OCI-LY1 (cell line): Measurements from ENCODE around the gene CLEC20A.

Experiments used
- EZH2 ChIP-seq: fragments of 200-600 bp; sonication (generic), shearing (Covaris generic); IDR thresholded peaks from 2 replicates; pipeline ENCODE4 v1.8.0; 2017; ENCODE audit warnings: borderline replicate concordance, mixed run types, mild to moderate bottlenecking, antibody characterized with exemption, low read length, moderate library complexity, mixed read lengths
- TF ChIP-seq, protein P1 (sequence below): fragments of 200-600 bp; sonication (generic), shearing (Covaris generic); IDR thresholded peaks from 2 replicates; pipeline ENCODE4 v1.5.1; 2017; ENCODE audit warnings: mild to moderate bottlenecking, antibody characterized with exemption, low read length, moderate library complexity, mixed read lengths

DNA sequence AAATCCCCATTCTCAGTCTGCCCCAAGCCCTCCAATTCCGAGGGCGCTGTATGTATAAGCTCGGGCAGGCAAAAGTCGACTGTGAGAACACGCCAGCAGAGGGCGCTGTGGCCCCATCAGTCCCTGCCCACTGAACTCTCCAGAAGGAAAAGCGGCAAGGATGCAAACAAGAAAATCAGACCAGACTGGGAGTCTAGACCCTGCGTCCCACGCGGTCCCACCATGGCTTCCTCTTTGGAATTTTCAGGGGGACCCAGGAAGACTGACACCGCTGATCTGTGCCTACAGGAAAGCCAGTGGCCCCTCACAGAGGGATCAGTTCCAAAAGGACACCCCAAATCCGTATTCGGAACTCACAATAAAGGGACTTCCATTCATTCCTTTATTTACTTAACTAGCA, 35.6 kb upstream of the CLEC20A start:
- TF ChIP-seq, protein P1, sequence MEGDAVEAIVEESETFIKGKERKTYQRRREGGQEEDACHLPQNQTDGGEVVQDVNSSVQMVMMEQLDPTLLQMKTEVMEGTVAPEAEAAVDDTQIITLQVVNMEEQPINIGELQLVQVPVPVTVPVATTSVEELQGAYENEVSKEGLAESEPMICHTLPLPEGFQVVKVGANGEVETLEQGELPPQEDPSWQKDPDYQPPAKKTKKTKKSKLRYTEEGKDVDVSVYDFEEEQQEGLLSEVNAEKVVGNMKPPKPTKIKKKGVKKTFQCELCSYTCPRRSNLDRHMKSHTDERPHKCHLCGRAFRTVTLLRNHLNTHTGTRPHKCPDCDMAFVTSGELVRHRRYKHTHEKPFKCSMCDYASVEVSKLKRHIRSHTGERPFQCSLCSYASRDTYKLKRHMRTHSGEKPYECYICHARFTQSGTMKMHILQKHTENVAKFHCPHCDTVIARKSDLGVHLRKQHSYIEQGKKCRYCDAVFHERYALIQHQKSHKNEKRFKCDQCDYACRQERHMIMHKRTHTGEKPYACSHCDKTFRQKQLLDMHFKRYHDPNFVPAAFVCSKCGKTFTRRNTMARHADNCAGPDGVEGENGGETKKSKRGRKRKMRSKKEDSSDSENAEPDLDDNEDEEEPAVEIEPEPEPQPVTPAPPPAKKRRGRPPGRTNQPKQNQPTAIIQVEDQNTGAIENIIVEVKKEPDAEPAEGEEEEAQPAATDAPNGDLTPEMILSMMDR, result peak; percentile 97
- no peak for TF ChIP-seq EZH2
